Pancreas (tissue), 10 donors: ENCODE measurements around the gene RETSAT. TPM values are rescaled to one million over a fixed set of nuclear protein-coding genes. Genes with fewer than 3 reads are reported as not detected.
"Not testable (repeated sequence)": the region's sequence is repeated elsewhere in the genome, so short reads cannot be mapped to it uniquely, and the experiment has no call there.

Experiments
- ATAC-seq, 4 donors: fragments of 200-7000 bp; cut with Tn5 transposase; one replicate each; pipeline versions ENCODE4 v1.8.0 to v1.9.1; 2020; ENCODE audit warnings: mild to moderate bottlenecking in 4 of 4, moderate library complexity in 4 of 4
- DNase-seq, 6 donors: peaks; one replicate each; pipeline ENCODE4 v3.0.0-alpha.2; 2020
- FAIRE-seq: peaks from 2 replicates; lab custom pipeline; 2012; peaks lifted over from hg19 to GRCh38; lab: Jason Lieb, UNC
- H3K27ac ChIP-seq, 4 donors: fragments of 200-600 bp; sonication (generic); 1 replicate in 3 of 4; 2 replicates in 1 of 4; pipeline versions ENCODE4 v1.5.0 to v1.8.0; 2020
- H3K27me3 ChIP-seq, 4 donors: fragments of 200-600 bp; one replicate each; pipeline ENCODE4 v1.8.0; 2021
- H3K36me3 ChIP-seq, 3 donors: fragments of 200-600 bp; sonication (generic) in 1 of 3; one replicate each; pipeline versions ENCODE4 v1.5.0 to v1.8.0; 2020 to 2021
- H3K4me1 ChIP-seq, 3 donors: fragments of 200-600 bp; one replicate each; pipeline ENCODE4 v1.8.0; 2021
- H3K4me3 ChIP-seq, 4 donors: fragments of 200-600 bp; sonication (generic) in 2 of 4; one replicate each; pipeline versions ENCODE4 v1.5.0 to v1.8.0; 2020 to 2021
- H3K9me3 ChIP-seq, 4 donors: fragments of 200-600 bp; one replicate each; pipeline ENCODE4 v1.8.0; 2021
- WGBS, 2 donors: extraction: QIAGEN DNeasy Blood & Tissue Kit; methylation state at CpG; one replicate each; pipeline ENCODE4 v1.1.7; 2013; 5-methylcytosine and 5-hydroxymethylcytosine counted together
- intact Hi-C, 3 donors: fragments of 100-400 bp; cut with DNase I; formaldehyde crosslinking; loops; one replicate each; pipeline versions ENCODE4 v1.11.1 to v1.14.2; 2022
- polyA plus RNA-seq, 2 donors: library from polyadenylated mRNA; stranded (reverse); fragments of 200-250 nt; gene quantifications; one replicate each; pipeline ENCODE4 v1.2.3, GENCODE V29; 2013
- total RNA-seq, 6 donors: library from RNA; stranded (reverse); fragmentation: NEBNext Ultra II Directional in 4 of 6; extraction: Animal tissue kit (Norgen Biotek cat#: 25700) in 4 of 6; gene quantifications; one replicate each; pipeline versions ENCODE4 v1.2.1 to v1.2.4, GENCODE V29; 2021 to 2023
- TF ChIP-seq, protein P1 (sequence below), 4 donors: fragments of 200-600 bp; sonication (generic) in 3 of 4; IDR thresholded peaks; one replicate each; pipeline versions ENCODE4 v1.5.0 to v1.8.0; 2021; ENCODE audit warnings: antibody characterized with exemption in 4 of 4
- donor health status: healthy with polysubstance abuse.
- donor health status: DM: no; HTN: no; CAD: no; lungs with moderate emphysema.
- donor health status: DM: no; HTN: no; CAD: no.
- donor health status: control.
- donor health status: control.
- donor health status: Bipolar disorder and iron deficiency.
- donor health status: DM: yes; HTN: yes; CAD: no.
- donor health status: DM: no; HTN: no; CAD: no.
- donor health status: DM: no; HTN: no; CAD: no.
- donor health status: DM: yes; HTN: yes; CAD: no.

Gene RETSAT
- total and polyA plus RNA-seq, 8 donors = 20.7 to 48.3 (median 29.6) TPM

DNA sequence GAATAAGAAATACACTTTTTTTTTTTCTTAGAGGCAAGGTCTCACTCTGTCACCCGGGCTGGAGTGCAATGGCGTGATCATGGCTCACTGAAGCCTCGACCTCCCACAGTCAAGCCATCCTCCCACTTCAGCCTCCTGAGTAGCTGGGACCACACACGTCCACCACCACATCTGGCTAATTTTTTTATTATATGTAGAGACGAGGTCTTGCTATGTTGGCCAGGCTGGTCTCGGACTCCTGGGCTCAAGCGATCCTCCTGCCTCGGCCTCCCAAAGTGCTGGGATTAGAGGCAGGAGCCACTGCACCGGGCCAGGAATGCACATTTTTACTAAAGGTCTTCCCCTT lies 28.9 kb downstream of the RETSAT start:
- 53 to 56% methylated on average over 9 of the region's 9 CpGs for WGBS, 2 donors
- no peak for FAIRE-seq
- ATAC-seq = no peak
- Histone ChIP-seq H3K27me3 (no peaks in the 10 kb centered on the region), H3K36me3 (peaks cover 3 to 41% (median 17%) of the 10 kb centered on the region in 3 donors), H3K27ac (peak overlapping the region in 3 of 4 donors; percentile 5 to 42 (median 41)), H3K4me3 (peak overlapping the region in 3 of 4 donors; percentile 49 to 71 (median 50)), H3K9me3 (no peaks in the 10 kb centered on the region), H3K4me1 (peaks cover 14 to 25% (median 20%) of the 10 kb centered on the region in 3 donors)
- no peak for DNase-seq
- intact Hi-C loops = no loop called here
- TF ChIP-seq, protein P1, sequence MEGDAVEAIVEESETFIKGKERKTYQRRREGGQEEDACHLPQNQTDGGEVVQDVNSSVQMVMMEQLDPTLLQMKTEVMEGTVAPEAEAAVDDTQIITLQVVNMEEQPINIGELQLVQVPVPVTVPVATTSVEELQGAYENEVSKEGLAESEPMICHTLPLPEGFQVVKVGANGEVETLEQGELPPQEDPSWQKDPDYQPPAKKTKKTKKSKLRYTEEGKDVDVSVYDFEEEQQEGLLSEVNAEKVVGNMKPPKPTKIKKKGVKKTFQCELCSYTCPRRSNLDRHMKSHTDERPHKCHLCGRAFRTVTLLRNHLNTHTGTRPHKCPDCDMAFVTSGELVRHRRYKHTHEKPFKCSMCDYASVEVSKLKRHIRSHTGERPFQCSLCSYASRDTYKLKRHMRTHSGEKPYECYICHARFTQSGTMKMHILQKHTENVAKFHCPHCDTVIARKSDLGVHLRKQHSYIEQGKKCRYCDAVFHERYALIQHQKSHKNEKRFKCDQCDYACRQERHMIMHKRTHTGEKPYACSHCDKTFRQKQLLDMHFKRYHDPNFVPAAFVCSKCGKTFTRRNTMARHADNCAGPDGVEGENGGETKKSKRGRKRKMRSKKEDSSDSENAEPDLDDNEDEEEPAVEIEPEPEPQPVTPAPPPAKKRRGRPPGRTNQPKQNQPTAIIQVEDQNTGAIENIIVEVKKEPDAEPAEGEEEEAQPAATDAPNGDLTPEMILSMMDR (IDR thresholded peaks at IDR 0.05) = no peak

DNA sequence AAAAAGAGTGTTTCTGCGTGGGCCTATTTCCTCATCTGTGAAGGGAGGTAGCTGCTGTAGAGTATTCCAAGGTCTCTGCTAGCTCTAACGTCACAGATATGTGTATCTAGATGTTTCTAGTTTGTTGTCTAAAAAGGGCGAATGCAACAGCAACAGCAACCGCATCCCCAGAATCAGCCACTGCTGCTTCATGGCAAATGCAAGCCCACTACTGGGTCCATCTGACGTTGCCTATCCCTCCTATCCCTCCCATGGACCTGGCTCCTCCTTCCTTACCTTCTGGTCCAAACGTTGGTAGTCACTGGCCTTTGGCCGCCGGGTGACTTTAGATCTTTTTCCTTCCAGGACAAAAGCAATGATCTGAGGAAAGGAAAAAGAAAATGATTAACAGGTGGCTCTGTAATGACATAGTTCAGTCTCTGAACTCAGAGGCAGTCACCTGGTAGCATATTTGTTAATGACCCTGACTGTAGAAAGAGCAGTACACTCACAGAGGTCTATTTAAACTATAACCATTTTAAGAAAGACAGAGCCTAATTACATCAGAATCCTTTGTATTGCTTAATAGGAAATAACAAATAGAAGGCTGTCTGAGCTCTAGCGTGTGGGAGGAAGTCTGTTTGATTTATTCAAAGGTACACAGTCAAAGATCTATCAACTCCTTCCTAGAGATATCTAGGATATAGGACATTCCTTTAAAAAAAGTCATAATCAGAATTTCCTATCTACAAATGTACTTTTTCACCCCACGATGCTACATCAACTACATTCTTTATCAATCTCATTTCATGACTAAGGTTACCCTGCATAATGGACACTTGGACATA lies 29.5 kb downstream of the RETSAT start:
- Histone ChIP-seq H3K27me3 (no peaks in the 10 kb centered on the region), H3K27ac (peak overlapping the region; percentile 4 to 42 (median 27)), H3K4me1 (peaks cover 14 to 25% (median 20%) of the 10 kb centered on the region in 3 donors), H3K36me3 (peaks cover 3 to 46% (median 17%) of the 10 kb centered on the region in 3 donors), H3K9me3 (no peaks in the 10 kb centered on the region), H3K4me3 (peak overlapping the region in 3 of 4 donors; percentile 2 to 71 (median 49))
- ATAC-seq = peak; percentile 6 to 31 (median 23)
- FAIRE-seq = no peak
- peak in 1 of 6 donors; percentile 46 for DNase-seq
- 15 to 23% methylated on average over 10 of the region's 10 CpGs for WGBS, 2 donors
- TF ChIP-seq, protein P1 (IDR thresholded peaks at IDR 0.05) = no peak
- intact Hi-C loops = no loop called here

DNA sequence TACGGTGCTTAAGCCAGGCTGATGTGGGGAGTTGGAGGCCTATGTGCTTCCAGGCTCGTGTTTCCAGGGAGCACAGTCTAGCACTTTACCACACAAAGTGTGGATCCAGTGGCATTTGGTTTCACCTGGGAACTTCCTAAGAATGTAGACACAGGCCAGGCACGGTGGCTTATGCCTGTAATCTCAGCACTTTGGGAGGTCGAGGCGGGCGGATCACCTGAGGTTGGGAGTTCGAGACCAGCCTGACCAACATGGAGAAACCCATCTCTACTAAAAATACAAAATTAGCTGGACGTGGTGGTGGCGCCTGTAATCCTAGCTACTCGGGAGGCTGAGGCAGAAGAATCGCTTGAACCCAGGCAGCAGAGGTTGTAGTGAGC lies 30.4 kb downstream of the RETSAT start:
- Histone ChIP-seq H3K36me3 (peaks cover 3 to 47% (median 17%) of the 10 kb centered on the region in 3 donors), H3K4me1 (peaks cover 14 to 25% (median 20%) of the 10 kb centered on the region in 3 donors), H3K27ac (peak overlapping the region in 1 of 4 donors; percentile 18)
- FAIRE-seq, H3K27me3 ChIP-seq, ATAC-seq, H3K4me3 ChIP-seq, intact Hi-C loops, H3K9me3 ChIP-seq, DNase-seq: not testable (repeated sequence)
- WGBS, 2 donors = 89 to 90% methylated on average over 11 of the region's 11 CpGs

DNA sequence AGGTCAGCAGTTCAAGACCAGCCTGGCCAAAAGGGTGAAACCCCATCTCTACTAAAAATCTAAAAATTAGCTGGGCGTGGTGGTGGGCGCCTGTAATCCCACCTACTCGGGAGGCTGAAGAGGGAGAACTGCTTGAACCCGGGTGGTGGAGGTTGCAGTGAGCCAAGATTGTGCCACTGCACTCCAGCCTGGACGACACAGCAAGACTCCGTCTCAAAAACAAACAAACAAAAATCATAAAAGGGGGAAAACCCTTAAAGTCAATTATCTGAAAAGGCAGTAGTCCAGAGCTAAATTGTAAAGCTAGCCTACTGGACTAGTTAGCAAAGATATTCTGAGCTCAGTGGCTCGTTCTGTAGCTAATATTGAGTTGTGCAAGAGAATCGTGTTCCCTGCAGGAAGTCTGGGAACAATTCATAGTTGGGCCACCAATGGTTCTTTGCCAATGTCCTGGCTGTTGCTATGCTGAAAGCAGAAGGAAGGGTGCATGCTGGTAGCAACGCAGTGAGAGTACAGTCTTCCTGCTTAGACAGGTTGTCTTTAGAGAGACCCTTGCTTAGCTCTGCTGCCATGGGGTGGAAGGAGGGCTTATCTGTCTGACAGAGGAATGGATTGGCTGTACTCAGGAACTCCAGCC lies 30.9 kb downstream of the RETSAT start:
- Histone ChIP-seq H3K4me1 (peaks cover 14 to 25% (median 20%) of the 10 kb centered on the region in 3 donors), H3K4me3 (no peak overlapping the region), H3K27me3 (no peaks in the 10 kb centered on the region), H3K27ac (peak overlapping the region in 1 of 4 donors; percentile 18), H3K36me3 (peaks cover 3 to 47% (median 17%) of the 10 kb centered on the region in 3 donors), H3K9me3 (no peaks in the 10 kb centered on the region)
- intact Hi-C loops = no loop called here
- FAIRE-seq (no peak), DNase-seq (no peak), ATAC-seq (no peak)
- TF ChIP-seq, protein P1 (IDR thresholded peaks at IDR 0.05) = no peak
- WGBS, 2 donors = 70 to 80% methylated on average over 9 of the region's 9 CpGs

DNA sequence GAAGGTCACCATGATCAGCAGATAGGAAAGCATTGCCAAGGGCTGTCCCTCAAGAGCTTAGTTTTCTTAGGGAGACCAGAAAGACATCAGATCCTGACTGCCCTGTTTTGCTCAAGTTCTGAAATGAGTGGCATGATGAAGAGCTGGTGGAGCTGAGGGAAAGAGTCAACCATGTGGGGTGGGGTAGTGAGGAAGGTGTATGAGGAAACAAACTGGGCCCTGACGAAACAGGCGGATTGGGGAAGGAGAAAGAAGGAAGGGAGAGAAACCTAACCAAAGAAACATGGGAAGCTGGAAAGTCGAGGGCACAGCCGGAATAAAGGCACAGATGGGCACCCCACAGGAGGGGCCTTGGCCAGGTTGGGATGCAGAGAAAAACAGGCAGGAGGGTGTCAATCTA lies 34.5 kb downstream of the RETSAT start:
- intact Hi-C loops = no loop called here

More for the DNA sequence above, 34.5 kb downstream of the RETSAT start:
- Histone ChIP-seq H3K4me3 (no peak overlapping the region), H3K9me3 (no peaks in the 10 kb centered on the region), H3K27me3 (no peaks in the 10 kb centered on the region), H3K36me3 (peaks cover 3 to 47% (median 17%) of the 10 kb centered on the region in 3 donors), H3K27ac (no peak overlapping the region), H3K4me1 (peaks cover 3 to 14% (median 5%) of the 10 kb centered on the region in 3 donors)
- ATAC-seq = no peak
- no peak for FAIRE-seq
- WGBS, 2 donors = 87 to 94% methylated on average over 4 of the region's 4 CpGs
- TF ChIP-seq, protein P1 (IDR thresholded peaks at IDR 0.05) = no peak
- no peak for DNase-seq
